Keratinocyte (primary cell): ENCODE results near the gene TPCN1. TPM values are rescaled to one million over a fixed set of nuclear protein-coding genes. Genes with fewer than 3 reads are reported as not detected.

Experiments
- DNase-seq: peaks from one replicate; pipeline ENCODE4 v3.0.0-alpha.2; 2011; ENCODE audit warnings: low read depth, missing footprints, low spot score
- FAIRE-seq: peaks from 2 replicates; lab custom pipeline; 2011; peaks lifted over from hg19 to GRCh38; lab: Jason Lieb, UNC
- H2AFZ ChIP-seq: 2 replicates; pipeline ENCODE4 v1.6.0; 2012; ENCODE audit warnings: low read length, control low read depth, inconsistent platforms; ENCODE audit not compliant: control insufficient read depth
- H3K27ac ChIP-seq: 2 replicates; pipeline ENCODE4 v1.5.1; 2011; ENCODE audit warnings: low read length; ENCODE audit not compliant: control insufficient read depth, insufficient read depth
- H3K27me3 ChIP-seq: 3 replicates; pipeline ENCODE4 v1.6.0; 2011; ENCODE audit warnings: low read length; ENCODE audit not compliant: control insufficient read depth, insufficient read depth; ENCODE audit errors: extremely low read depth
- H3K36me3 ChIP-seq, 2 experiments: 2 replicates in 1 of 2; 3 replicates in 1 of 2; pipeline ENCODE4 v1.5.1; 2011; ENCODE audit warnings: low read length in 2 of 2, mild to moderate bottlenecking in 1 of 2; ENCODE audit not compliant: control insufficient read depth in 2 of 2, insufficient read depth in 2 of 2; ENCODE audit errors: extremely low read depth in 1 of 2
- H3K4me1 ChIP-seq: 3 replicates; pipeline ENCODE4 v1.5.1; 2011; ENCODE audit warnings: low read length; ENCODE audit not compliant: control insufficient read depth, insufficient read depth; ENCODE audit errors: extremely low read depth
- H3K4me2 ChIP-seq: 3 replicates; pipeline ENCODE4 v1.6.0; 2011; ENCODE audit warnings: low read depth, low read length; ENCODE audit not compliant: control insufficient read depth, insufficient read depth; ENCODE audit errors: extremely low read depth
- H3K4me3 ChIP-seq, 3 experiments: fragments of 200-600 bp in 1 of 3; sonication (generic) in 1 of 3; 2 replicates in 2 of 3; 3 replicates in 1 of 3; pipeline ENCODE4 v1.5.1; 2011 to 2016; ENCODE audit warnings: low read length in 3 of 3, mild to moderate bottlenecking in 3 of 3, control low read depth in 2 of 3, inconsistent platforms in 1 of 3, low read depth in 1 of 3, mixed read lengths in 1 of 3, mixed run types in 1 of 3, moderate library complexity in 1 of 3; ENCODE audit not compliant: control insufficient read depth in 2 of 3, insufficient read depth in 2 of 3; ENCODE audit errors: extremely low read depth in 1 of 3
- H3K79me2 ChIP-seq: 2 replicates; pipeline ENCODE4 v1.6.0; 2012; ENCODE audit warnings: low read length; ENCODE audit not compliant: control insufficient read depth, insufficient read depth
- H3K9ac ChIP-seq: 3 replicates; pipeline ENCODE4 v1.6.0; 2011; ENCODE audit warnings: low read length; ENCODE audit not compliant: control insufficient read depth, insufficient read depth; ENCODE audit errors: extremely low read depth
- H3K9me1 ChIP-seq: 3 replicates; pipeline ENCODE4 v1.6.0; 2011; ENCODE audit warnings: low read length; ENCODE audit not compliant: control insufficient read depth, insufficient read depth; ENCODE audit errors: extremely low read depth
- H3K9me3 ChIP-seq: 2 replicates; pipeline ENCODE4 v1.5.1; 2012; ENCODE audit warnings: low read depth, low read length; ENCODE audit not compliant: control insufficient read depth
- H4K20me1 ChIP-seq: 3 replicates; pipeline ENCODE4 v1.6.0; 2011; ENCODE audit warnings: low read length; ENCODE audit not compliant: control insufficient read depth, insufficient read depth; ENCODE audit errors: extremely low read depth
- CTCF ChIP-seq, 3 experiments: IDR thresholded peaks in 1 of 3; conservative IDR thresholded peaks in 1 of 3; optimal IDR thresholded peaks in 1 of 3; 2 replicates in 2 of 3; 3 replicates in 1 of 3; pipeline versions ENCODE3 to v1.5.1; 2011; ENCODE audit warnings: low read length in 3 of 3, mild to moderate bottlenecking in 3 of 3, moderate library complexity in 2 of 3, control low read depth in 1 of 3, inconsistent platforms in 1 of 3; ENCODE audit not compliant: insufficient read depth in 2 of 3; ENCODE audit errors: extremely low read depth in 1 of 3
- EZH2 ChIP-seq: IDR thresholded peaks from one replicate; pipeline ENCODE4 v1.6.1; 2012; ENCODE audit warnings: inconsistent platforms, mild to moderate bottlenecking, low read length, moderate library complexity
- dilution Hi-C: fragments of 300-500 bp; cut with MboI; formaldehyde crosslinking; loops from one replicate; pipeline ENCODE4 v1.7.0; 2020; ENCODE audit warnings: low sequenced_read_pairs; ENCODE audit not compliant: extremely low pct_ligation_motif_present
- polyA plus RNA-seq, 5 experiments: library from polyadenylated mRNA; depleted of rRNA in 3 of 5; stranded (reverse) in 3 of 5; stranded (forward) in 1 of 5; unstranded in 1 of 5; fragments of >200 nt; gene quantifications; 1 replicate in 1 of 5; 2 replicates in 3 of 5; 3 replicates in 1 of 5; pipeline versions ENCODE4 v1.2.1 to v1.2.3, GENCODE V29; 2011 to 2012; ENCODE audit warnings: missing spikeins in 2 of 5, low read depth in 1 of 5, low replicate concordance in 1 of 5

Gene TPCN1
- polyA plus RNA-seq, 1 donor (not counting 4 experiments of a cell fraction or from before 2014, with no cell fraction given), result 6.8 TPM

- Histone ChIP-seq H3K9me1 (no peaks in the 10 kb centered on the region), H3K9me3 (no peaks in the 10 kb centered on the region), H3K4me1 (peaks cover 6% of the 10 kb centered on the region), H3K79me2 (no peaks in the 10 kb centered on the region), H3K9ac (no peak overlapping the region), H4K20me1 (no peaks in the 10 kb centered on the region), H3K27me3 (no peaks in the 10 kb centered on the region), H2AFZ (no peak overlapping the region), H3K27ac (no peak overlapping the region), H3K36me3 (peaks cover 2 to 3% of the 10 kb centered on the region in 2 experiments), H3K4me2 (no peak overlapping the region), H3K4me3 (no peak overlapping the region)
- dilution Hi-C loops, result no loop called here
- TF ChIP-seq EZH2 (no peak), CTCF (optimal IDR thresholded peaks at IDR 0.05 in 1 of 3, IDR thresholded peaks at IDR 0.05 in 1 of 3, conservative IDR thresholded peaks at IDR 0.05 in 1 of 3; ENCODE audit: extremely low read depth in 1 of 3, insufficient read depth in 2 of 3, low read length in 3 of 3) (no peak)
- FAIRE-seq, result no peak
- no peak for DNase-seq
These were observed 25.7 kb upstream of the TPCN1 start for GRCh38 chr12:113195598-113195997.

- Histone ChIP-seq H3K27ac (no peak overlapping the region), H3K9me3 (no peaks in the 10 kb centered on the region), H3K79me2 (no peaks in the 10 kb centered on the region), H3K4me2 (no peak overlapping the region), H2AFZ (no peak overlapping the region), H3K36me3 (peaks cover 2 to 3% of the 10 kb centered on the region in 2 experiments), H3K27me3 (no peaks in the 10 kb centered on the region), H3K4me1 (peaks cover 6% of the 10 kb centered on the region), H3K9ac (no peak overlapping the region), H4K20me1 (no peaks in the 10 kb centered on the region), H3K9me1 (no peaks in the 10 kb centered on the region), H3K4me3 (no peak overlapping the region)
- dilution Hi-C loops, result no loop called here
- DNase-seq, result no peak
- TF ChIP-seq CTCF (optimal IDR thresholded peaks at IDR 0.05 in 1 of 3, IDR thresholded peaks at IDR 0.05 in 1 of 3, conservative IDR thresholded peaks at IDR 0.05 in 1 of 3; ENCODE audit: extremely low read depth in 1 of 3, insufficient read depth in 2 of 3, low read length in 3 of 3), result no peak
- TF ChIP-seq EZH2, result no peak
- FAIRE-seq, result no peak
These were observed 24.7 kb upstream of the TPCN1 start for GRCh38 chr12:113196582-113196981.
